ENCODE measurements around the gene PAAF1. TPM values are rescaled to one million over a fixed set of nuclear protein-coding genes. Genes with fewer than 3 reads are reported as not detected.

PAAF1 gene
- total RNA-seq, 2 donors from 2014 or later: 31.3 to 74.3 TPM

- Histone ChIP-seq H3K4me3 (ENCODE audit: low read length) (no peak overlapping the region), H3K27me3 (ENCODE audit: control insufficient read depth, insufficient read depth, low read length, poor library complexity, severe bottlenecking) (no peaks in the 10 kb centered on the region), H3K9me3 (ENCODE audit: control insufficient read depth, low read length) (peaks cover 2% of the 10 kb centered on the region), H3K4me1 (ENCODE audit: control insufficient read depth, insufficient read depth, low read length) (no peaks in the 10 kb centered on the region), H3K36me3 (ENCODE audit: control insufficient read depth, insufficient read depth, low read length) (peaks cover 35% of the 10 kb centered on the region), H3K27ac (ENCODE audit: low read depth, low read length) (no peak overlapping the region), H3K9ac (ENCODE audit: extremely low read depth, low read length, poor library complexity, severe bottlenecking) (no peak overlapping the region)
- H3K27ac Mint-ChIP-seq: no peak overlapping the region
- no peaks in the 10 kb centered on the region for H3K9me3 Mint-ChIP-seq
- H3K36me3 Mint-ChIP-seq (ENCODE audit: low read depth): peaks cover 64% of the 10 kb centered on the region
- no peak overlapping the region for H3K4me3 Mint-ChIP-seq
- TF ChIP-seq CTCF (conservative IDR thresholded peaks at IDR 0.05): no peak
- H3K27me3 Mint-ChIP-seq (ENCODE audit: insufficient read depth): no peaks in the 10 kb centered on the region
- WGBS, 2 experiments (ENCODE audit: insufficient coverage in 1 of 2, insufficient read length in 1 of 2): 100% methylated on average over 2 of the region's 2 CpGs; no CpG with 5 or more reads in 1 of the 2 experiments
- peaks cover 3% of the 10 kb centered on the region for H3K4me1 Mint-ChIP-seq
- DNase-seq: no peak
Observed at GRCh38 chr11:73929388-73929787, 52.6 kb downstream of the PAAF1 start.

- Mint-ChIP-seq H3K36me3 (ENCODE audit: low read depth) (peaks cover 57% of the 10 kb centered on the region), H3K4me1 (peaks cover 3% of the 10 kb centered on the region), H3K4me3 (no peak overlapping the region), H3K27me3 (ENCODE audit: insufficient read depth) (no peaks in the 10 kb centered on the region), H3K27ac (peak overlapping the region; percentile 86), H3K9me3 (peaks cover 6% of the 10 kb centered on the region)
- Histone ChIP-seq H3K9ac (ENCODE audit: extremely low read depth, low read length, poor library complexity, severe bottlenecking) (no peak overlapping the region), H3K27ac (ENCODE audit: low read depth, low read length) (no peak overlapping the region), H3K9me3 (ENCODE audit: control insufficient read depth, low read length) (peaks cover 4% of the 10 kb centered on the region), H3K27me3 (ENCODE audit: control insufficient read depth, insufficient read depth, low read length, poor library complexity, severe bottlenecking) (no peaks in the 10 kb centered on the region), H3K4me3 (ENCODE audit: low read length) (no peak overlapping the region), H3K4me1 (ENCODE audit: control insufficient read depth, insufficient read depth, low read length) (no peaks in the 10 kb centered on the region), H3K36me3 (ENCODE audit: control insufficient read depth, insufficient read depth, low read length) (peaks cover 42% of the 10 kb centered on the region)
- 69 to 74% methylated on average over 6 to 7 of the region's 7 CpGs for WGBS, 2 experiments (ENCODE audit: insufficient coverage in 1 of 2, insufficient read length in 1 of 2)
- TF ChIP-seq CTCF (conservative IDR thresholded peaks at IDR 0.05): peak; percentile 80
- peak; percentile 76 for DNase-seq
Observed at GRCh38 chr11:73931039-73931645, 54.3 kb downstream of the PAAF1 start.

DNA sequence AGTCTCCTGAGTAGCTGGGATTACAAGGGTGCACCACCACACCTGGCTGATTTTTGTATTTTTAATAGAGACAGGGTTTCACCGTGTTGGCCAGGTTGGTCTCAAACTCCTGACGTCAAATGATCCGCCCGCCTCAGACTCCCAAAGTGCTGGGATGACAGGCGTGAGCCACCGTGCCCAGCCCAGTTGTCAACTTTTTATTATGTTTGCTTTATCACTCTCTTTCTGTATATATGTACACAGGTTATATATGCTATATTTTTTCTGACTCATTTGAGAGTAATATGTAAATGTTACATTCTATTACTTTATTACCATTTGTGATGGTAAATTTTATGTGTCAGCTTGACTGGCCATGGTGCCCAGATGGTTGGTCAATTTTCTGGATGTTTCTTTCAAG lies 55.2 kb downstream of the PAAF1 start:
- H3K9me3 ChIP-seq (ENCODE audit: control insufficient read depth, low read length): peaks cover 4% of the 10 kb centered on the region
- no peak overlapping the region for H3K27ac ChIP-seq (ENCODE audit: low read depth, low read length)
- H3K27me3 Mint-ChIP-seq (ENCODE audit: insufficient read depth): no peaks in the 10 kb centered on the region
- peaks cover 3% of the 10 kb centered on the region for H3K4me1 Mint-ChIP-seq
- H3K36me3 ChIP-seq (ENCODE audit: control insufficient read depth, insufficient read depth, low read length): peaks cover 36% of the 10 kb centered on the region
- H3K27ac Mint-ChIP-seq: no peak overlapping the region
- WGBS, 2 experiments (ENCODE audit: insufficient coverage in 1 of 2, insufficient read length in 1 of 2): 94 to 100% methylated on average over 4 to 6 of the region's 6 CpGs
- H3K4me1 ChIP-seq (ENCODE audit: control insufficient read depth, insufficient read depth, low read length): no peaks in the 10 kb centered on the region
- no peak overlapping the region for H3K9ac ChIP-seq (ENCODE audit: extremely low read depth, low read length, poor library complexity, severe bottlenecking)
- no peaks in the 10 kb centered on the region for H3K27me3 ChIP-seq (ENCODE audit: control insufficient read depth, insufficient read depth, low read length, poor library complexity, severe bottlenecking)
- peaks cover 8% of the 10 kb centered on the region for H3K9me3 Mint-ChIP-seq
- peaks cover 54% of the 10 kb centered on the region for H3K36me3 Mint-ChIP-seq (ENCODE audit: low read depth)
- H3K4me3 ChIP-seq (ENCODE audit: low read length): no peak overlapping the region
- no peak for DNase-seq
- no peak for TF ChIP-seq CTCF (conservative IDR thresholded peaks at IDR 0.05)
- H3K4me3 Mint-ChIP-seq: no peak overlapping the region
